GM18861 (cell line): ENCODE results near the gene FLACC1.
"Not testable (repeated sequence)": the region's sequence is repeated elsewhere in the genome, so short reads cannot be mapped to it uniquely, and the experiment has no call there.

Experiments
- ATAC-seq: cut with Tn5 transposase; IDR thresholded peaks from one replicate; pipeline ENCODE4 v1.9.1; 2021; ENCODE audit not compliant: unreplicated experiment

FLACC1 gene

GRCh38 chr2:201349601-201350000, 7.5 kb downstream of the FLACC1 start:
- ATAC-seq, result no peak

DNA sequence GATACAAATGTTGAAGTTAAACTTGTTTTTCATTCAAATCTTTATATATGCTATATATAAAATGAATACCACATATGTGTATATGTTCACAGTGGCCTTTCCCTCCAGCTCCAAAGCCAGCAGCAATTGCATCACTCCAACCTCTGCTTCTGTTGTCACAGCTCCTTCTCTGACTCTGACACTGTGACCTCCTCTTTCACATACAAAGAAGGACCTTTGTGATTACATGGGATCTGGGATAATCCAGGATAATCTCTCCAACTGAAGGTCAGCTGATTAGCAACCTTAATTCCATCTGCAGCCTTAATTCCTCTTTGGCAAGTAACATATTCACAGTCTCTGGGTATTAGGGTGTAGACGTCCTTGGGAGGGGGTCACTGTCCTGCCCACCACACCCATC, 8.4 kb downstream of the FLACC1 start:
- no peak for ATAC-seq

DNA sequence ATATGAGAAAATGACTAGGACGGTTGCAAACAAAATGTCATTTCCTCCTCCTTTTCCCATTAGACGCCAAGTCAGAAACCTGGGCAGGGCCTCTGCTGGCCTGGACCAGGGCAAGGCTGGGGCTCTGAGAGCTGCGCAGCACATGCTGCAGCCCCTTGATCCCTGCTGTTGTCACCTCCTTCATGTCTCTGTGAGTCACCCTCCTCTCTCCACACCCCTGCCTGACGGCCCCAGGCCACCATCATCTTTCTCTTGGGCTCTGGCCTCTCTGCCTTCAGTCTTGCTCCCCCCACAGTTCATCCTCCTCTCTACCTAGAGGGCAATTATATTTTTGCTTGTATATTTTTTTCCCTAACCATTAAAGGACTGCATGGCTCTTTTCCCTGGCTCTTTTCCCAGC, 10.0 kb downstream of the FLACC1 start:
- no peak for ATAC-seq

- no peak for ATAC-seq
These were observed 11.4 kb downstream of the FLACC1 start for GRCh38 chr2:201345625-201346213.

DNA sequence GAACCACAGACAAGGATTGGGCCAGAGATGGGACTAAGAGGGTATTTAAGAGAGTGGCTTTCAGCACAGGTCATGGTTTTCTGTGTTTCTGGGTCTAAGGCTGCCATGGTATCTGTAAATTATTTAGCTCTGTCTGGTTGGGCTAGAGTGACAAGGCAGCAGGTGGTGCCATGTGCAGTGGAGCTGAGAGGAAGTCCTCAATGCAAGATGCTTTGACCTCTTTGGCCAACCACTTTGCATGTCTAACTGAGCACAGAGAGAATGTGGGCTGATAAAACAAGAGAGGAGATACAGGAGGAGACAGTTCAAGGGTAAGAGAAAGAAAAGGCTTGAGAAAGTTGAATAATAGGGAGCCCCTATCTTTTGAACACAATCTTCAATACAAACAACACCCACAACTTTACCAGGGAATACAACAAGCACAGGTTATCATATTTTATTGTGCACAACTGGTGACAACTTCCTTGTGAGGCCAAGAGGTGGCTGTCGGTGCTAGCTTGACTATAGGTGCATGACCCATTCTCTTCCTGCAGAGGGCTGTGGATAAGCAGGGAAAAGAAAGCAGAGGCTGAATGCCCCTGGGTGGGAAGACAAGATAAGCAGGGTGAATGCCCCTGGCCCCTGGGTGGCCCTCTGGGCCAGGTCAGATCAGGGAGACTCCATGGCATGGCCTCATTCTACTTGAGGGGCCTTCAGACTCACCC, 12.3 kb downstream of the FLACC1 start:
- ATAC-seq, result peak; percentile 93

- ATAC-seq, result no peak
These were observed 13.6 kb downstream of the FLACC1 start for GRCh38 chr2:201343559-201343958.

DNA sequence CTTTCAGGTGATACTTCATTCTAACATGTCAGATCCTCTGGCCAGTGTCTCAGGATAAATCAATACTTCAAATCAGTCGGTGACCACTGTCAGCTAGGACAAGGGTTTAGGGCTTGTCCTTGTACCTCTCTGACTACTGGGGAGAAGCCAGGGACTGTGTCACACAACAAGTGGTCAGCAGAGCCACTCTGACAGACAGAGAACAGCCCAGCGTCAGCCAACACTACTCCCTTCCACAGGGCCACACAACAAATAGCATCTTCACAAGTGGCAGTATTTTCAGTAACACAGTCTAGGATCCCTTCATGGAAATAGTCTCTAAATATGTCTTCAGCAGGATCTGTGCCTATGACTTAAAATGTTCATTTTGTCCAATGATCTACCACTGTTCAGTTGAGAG, 14.2 kb downstream of the FLACC1 start:
- no peak for ATAC-seq

DNA sequence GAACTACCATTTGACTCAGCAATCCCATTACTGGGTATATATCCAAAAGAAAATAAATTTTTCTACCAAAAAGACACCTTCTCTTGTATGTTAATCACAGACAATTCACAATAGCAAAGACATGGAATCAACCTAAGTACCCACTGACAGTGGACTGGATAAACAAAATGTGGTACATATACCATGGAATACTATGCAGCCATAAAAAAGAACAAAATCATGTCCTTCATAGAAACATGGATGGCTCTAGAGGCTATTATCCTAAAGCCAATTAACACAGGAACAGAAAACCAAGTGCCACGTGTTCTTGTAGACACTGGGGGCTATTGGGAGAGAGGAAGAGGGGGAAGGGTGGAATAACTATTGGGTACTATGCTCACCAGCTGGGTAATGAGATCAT, 27.7 kb downstream of the FLACC1 start:
- no peak for ATAC-seq

DNA sequence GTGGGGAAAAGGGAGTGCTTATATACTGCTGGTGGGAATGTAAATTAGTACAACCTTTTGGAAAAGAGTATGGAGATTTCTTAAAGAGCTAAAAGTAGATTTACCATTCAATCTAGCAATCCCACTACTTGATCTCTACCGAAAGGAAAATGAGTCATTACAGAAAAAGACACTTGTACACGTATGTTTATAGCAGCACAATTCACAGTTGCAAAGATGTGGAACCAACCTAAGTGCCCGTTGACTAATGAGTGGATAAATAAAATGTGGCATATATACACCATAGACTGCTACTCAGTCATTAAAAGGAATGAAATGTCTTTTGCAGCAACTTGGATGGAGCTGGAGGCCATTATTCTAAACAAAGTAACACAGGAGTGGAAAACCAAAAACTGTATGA, 29.5 kb downstream of the FLACC1 start:
- no peak for ATAC-seq

- no peak for ATAC-seq
These were observed 34.4 kb downstream of the FLACC1 start for GRCh38 chr2:201322772-201323171.

- ATAC-seq, result no peak
These were observed 36.4 kb downstream of the FLACC1 start for GRCh38 chr2:201320701-201321100.

- ATAC-seq, result no peak
These were observed 36.9 kb downstream of the FLACC1 start for GRCh38 chr2:201320257-201320656.

- ATAC-seq, result no peak
These were observed 37.6 kb downstream of the FLACC1 start for GRCh38 chr2:201319511-201319910.

GRCh38 chr2:201313362-201313761, 43.8 kb downstream of the FLACC1 start:
- no peak for ATAC-seq

GRCh38 chr2:201308914-201309313, 48.2 kb downstream of the FLACC1 start:
- no peak for ATAC-seq

DNA sequence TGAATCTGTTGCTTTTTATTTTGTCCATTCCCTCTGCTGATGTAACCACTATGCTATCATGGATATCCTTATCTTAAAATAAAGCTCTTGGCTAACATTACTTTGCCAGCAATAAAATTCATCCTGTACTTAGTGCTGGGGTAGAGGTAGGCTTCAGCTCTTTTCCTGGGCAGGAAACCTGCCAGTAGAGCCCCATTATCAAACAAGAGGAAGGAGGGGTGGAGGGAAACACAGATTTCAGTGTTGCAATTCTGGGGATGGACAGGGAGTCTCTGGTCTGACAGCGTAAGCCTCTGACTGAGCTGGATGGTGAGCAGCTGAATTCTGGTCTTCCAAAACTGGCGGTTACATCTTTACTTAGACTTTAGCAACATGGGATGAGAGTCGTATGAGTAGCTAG, 49.3 kb downstream of the FLACC1 start:
- no peak for ATAC-seq

DNA sequence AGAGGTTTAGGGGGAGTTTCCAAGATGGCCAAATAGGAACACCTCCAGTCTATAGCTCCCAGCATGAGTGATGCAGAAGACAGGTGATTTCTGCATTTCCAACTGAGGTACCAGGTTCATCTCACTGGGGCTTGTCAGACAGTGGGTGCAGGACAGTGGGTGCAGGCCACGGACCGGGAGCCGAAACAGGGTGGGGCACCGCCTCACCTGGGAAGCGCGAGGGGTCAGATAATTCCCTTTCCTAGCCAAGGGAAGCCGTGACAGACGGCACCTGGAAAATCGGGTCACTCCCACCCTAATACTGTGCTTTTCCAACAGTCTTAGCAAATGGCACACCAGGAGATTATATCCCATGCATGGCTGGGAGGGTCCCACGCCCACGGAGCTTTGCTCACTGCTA, 57.2 kb downstream of the FLACC1 start:
- ATAC-seq, result not testable (repeated sequence)

DNA sequence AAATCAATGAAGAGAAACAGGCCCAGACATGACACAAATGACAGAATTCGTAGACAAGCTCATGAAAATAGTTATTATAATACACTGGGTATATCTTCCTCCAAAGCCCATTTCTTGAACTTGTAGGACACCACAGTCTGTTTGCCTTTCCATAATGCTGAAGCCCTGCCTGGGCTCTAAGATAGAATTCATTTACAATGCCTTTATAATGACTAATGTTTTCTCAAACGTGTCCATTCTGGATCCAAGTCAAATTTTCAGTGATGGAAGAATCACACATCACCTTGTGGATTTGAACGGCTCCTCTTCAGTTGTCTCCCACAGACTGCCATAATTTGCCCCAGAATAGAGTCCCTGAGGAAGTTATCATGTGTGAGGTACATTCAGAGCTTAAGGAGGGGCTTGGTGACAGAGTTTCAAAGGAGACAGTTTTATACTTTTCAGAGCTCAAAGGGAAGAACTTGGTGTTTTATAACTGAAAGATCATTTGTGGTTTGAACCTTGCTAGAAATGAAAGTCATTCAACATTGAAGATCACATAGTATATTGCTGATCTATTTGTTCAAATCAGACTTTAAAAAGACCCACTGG, 58.6 kb downstream of the FLACC1 start:
- no peak for ATAC-seq

GRCh38 chr2:201290457-201291148, 66.5 kb downstream of the FLACC1 start:
- not testable (repeated sequence) for ATAC-seq

GRCh38 chr2:201285499-201285898, 71.6 kb downstream of the FLACC1 start:
- no peak for ATAC-seq

- ATAC-seq, result no peak
These were observed 76.7 kb downstream of the FLACC1 start for GRCh38 chr2:201280191-201281040.
